Astrocyte (in vitro differentiated cells and primary cell): ENCODE measurements around the gene CACNA1A.

Source experiments
- CTCF ChIP-seq: IDR thresholded peaks from 2 replicates; pipeline ENCODE4 v1.5.1; 2011; ENCODE audit warnings: low read depth, mild to moderate bottlenecking, inconsistent platforms, low read length, moderate library complexity; ENCODE audit not compliant: insufficient read depth
- EZH2 ChIP-seq: IDR thresholded peaks from 2 replicates; pipeline ENCODE4 v1.6.1; 2012; ENCODE audit warnings: mild to moderate bottlenecking, low read length, inconsistent platforms; ENCODE audit not compliant: insufficient read depth

DNA sequence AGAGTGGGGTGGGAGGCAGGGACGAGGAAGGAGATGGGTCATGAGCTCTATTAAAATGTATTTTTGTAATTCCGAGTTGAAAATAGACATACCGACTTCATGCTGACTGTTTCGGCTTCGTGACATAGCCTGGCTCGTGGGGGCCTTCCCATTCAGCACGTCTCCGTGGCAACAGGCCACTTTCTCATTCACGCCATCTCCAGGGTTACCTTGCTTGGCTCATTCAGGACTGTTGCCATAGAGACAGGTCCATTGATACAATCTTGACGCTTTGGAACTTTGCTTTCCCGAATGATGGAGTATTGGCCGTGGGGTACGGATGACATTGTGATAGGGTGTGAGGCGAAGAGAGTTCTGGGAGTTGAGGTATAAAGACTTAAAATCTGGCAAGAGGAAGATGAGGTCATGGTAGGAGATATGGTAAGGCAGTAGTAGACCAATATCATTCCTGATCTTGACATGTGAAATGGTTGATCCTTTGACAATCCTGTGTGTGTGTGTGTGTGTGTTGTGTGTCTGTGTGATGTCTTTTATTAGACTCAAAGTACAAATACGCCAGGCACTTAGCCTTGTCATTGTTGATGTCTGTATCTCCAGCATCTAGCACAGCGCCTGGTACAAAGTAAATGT, 97.3 kb downstream of the CACNA1A start:
- TF ChIP-seq CTCF (no peak), EZH2 (no peak)
